GM21526 (cell line): Measurements from ENCODE around the gene RRAD.
"Not testable (repeated sequence)": the region's sequence is repeated elsewhere in the genome, so short reads cannot be mapped to it uniquely, and the experiment has no call there.

Experiments used
- ATAC-seq: cut with Tn5 transposase; IDR thresholded peaks from one replicate; pipeline ENCODE4 v1.9.1; 2021; ENCODE audit warnings: moderate library complexity; ENCODE audit not compliant: unreplicated experiment, low FRiP score

RRAD gene

GRCh38 chr16:66925322-66925840 lies at the start of gene RRAD:
TSS of gene RRAD (minus strand) at chr16:66925535. CDS start at chr16:66925179, 356 bp downstream.
- no peak for ATAC-seq

GRCh38 chr16:66974932-66975246 lies 49.6 kb upstream of the RRAD start:
- not testable (repeated sequence) for ATAC-seq

GRCh38 chr16:66974156-66974931 lies 49.0 kb upstream of the RRAD start:
- not testable (repeated sequence) for ATAC-seq

- no peak for ATAC-seq
These were observed 48.4 kb upstream of the RRAD start for GRCh38 chr16:66973716-66974115.

GRCh38 chr16:66972983-66973382 lies 47.6 kb upstream of the RRAD start:
- ATAC-seq: no peak

- ATAC-seq: no peak
These were observed 45.7 kb upstream of the RRAD start for GRCh38 chr16:66970775-66971720.

GRCh38 chr16:66968847-66969246 lies 43.5 kb upstream of the RRAD start:
- ATAC-seq: no peak

GRCh38 chr16:66964049-66964448 lies 38.7 kb upstream of the RRAD start:
- ATAC-seq: no peak

- no peak for ATAC-seq
These were observed 36.6 kb upstream of the RRAD start for GRCh38 chr16:66961914-66962313.

- peak; percentile 53 for ATAC-seq
These were observed 35.9 kb upstream of the RRAD start, which contains the start of gene CES3 for GRCh38 chr16:66961065-66961744. TSS of gene CES3 (plus strand) at chr16:66961266. CDS start at chr16:66961308, 42 bp downstream.

GRCh38 chr16:66960270-66960669 lies 34.9 kb upstream of the RRAD start:
- no peak for ATAC-seq

GRCh38 chr16:66959704-66960161 lies 34.4 kb upstream of the RRAD start:
- no peak for ATAC-seq

GRCh38 chr16:66958857-66959703 lies 33.7 kb upstream of the RRAD start:
- ATAC-seq: no peak

- ATAC-seq: not testable (repeated sequence)
These were observed 30.8 kb upstream of the RRAD start for GRCh38 chr16:66956154-66956457.

- ATAC-seq: not testable (repeated sequence)
These were observed 30.2 kb upstream of the RRAD start for GRCh38 chr16:66955363-66956153.

- peak; percentile 54 for ATAC-seq
These were observed 28.8 kb upstream of the RRAD start for GRCh38 chr16:66954097-66954659.

- ATAC-seq: no peak
These were observed 28.2 kb upstream of the RRAD start for GRCh38 chr16:66953462-66954096.

GRCh38 chr16:66952430-66953110 lies 27.2 kb upstream of the RRAD start:
- no peak for ATAC-seq
